ENCODE data around the gene CYP27C1.
A peak's percentile ranks its signal among the peaks of the same experiment; 100 is the strongest.

The CYP27C1 gene

GRCh38 chr2:127187081-127187775 lies 32.9 kb downstream of the CYP27C1 start:
- no peaks in the 10 kb centered on the region for H3K9me3 ChIP-seq (ENCODE audit: insufficient read depth, low read depth, low read length)
- TF ChIP-seq EZH2phosphoT487 (IDR thresholded peaks at IDR 0.05; ENCODE audit: borderline replicate concordance) = no peak
- TF ChIP-seq, protein P1, sequence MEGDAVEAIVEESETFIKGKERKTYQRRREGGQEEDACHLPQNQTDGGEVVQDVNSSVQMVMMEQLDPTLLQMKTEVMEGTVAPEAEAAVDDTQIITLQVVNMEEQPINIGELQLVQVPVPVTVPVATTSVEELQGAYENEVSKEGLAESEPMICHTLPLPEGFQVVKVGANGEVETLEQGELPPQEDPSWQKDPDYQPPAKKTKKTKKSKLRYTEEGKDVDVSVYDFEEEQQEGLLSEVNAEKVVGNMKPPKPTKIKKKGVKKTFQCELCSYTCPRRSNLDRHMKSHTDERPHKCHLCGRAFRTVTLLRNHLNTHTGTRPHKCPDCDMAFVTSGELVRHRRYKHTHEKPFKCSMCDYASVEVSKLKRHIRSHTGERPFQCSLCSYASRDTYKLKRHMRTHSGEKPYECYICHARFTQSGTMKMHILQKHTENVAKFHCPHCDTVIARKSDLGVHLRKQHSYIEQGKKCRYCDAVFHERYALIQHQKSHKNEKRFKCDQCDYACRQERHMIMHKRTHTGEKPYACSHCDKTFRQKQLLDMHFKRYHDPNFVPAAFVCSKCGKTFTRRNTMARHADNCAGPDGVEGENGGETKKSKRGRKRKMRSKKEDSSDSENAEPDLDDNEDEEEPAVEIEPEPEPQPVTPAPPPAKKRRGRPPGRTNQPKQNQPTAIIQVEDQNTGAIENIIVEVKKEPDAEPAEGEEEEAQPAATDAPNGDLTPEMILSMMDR (conservative IDR thresholded peaks at IDR 0.05; ENCODE audit: low read length) = no peak
- H3K27me3 ChIP-seq (ENCODE audit: insufficient read depth, low read length, poor library complexity, severe bottlenecking) = no peaks in the 10 kb centered on the region

DNA sequence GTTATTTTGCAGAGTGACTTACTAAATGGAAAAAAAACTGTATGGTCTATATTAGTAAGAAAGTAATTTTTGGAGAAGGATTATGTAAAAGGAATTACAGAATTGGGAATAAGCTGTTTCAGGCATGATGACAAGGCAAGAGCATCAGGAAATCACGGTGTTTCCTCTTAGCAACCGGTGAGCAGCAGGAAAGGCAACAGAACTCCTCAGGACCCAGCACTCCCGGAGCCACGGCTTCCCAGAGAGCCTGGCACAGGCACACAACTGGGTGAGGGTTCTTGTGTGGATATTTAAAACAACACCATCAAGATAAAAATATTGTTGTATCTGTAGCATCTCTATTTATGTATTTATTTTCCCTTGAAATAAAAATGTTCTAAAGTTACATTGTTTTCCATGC lies 34.4 kb downstream of the CYP27C1 start:
- TF ChIP-seq, protein P1 (conservative IDR thresholded peaks at IDR 0.05; ENCODE audit: low read length) = no peak
- TF ChIP-seq EZH2phosphoT487 (IDR thresholded peaks at IDR 0.05; ENCODE audit: borderline replicate concordance) = no peak
- H2AFZ ChIP-seq (ENCODE audit: low read length) = no peak overlapping the region
- no peaks in the 10 kb centered on the region for H3K9me3 ChIP-seq (ENCODE audit: insufficient read depth, low read depth, low read length)
- no peaks in the 10 kb centered on the region for H3K79me2 ChIP-seq (ENCODE audit: insufficient read depth, low read length)
- no peaks in the 10 kb centered on the region for H3K9me2 ChIP-seq (replicated peaks; ENCODE audit: low read depth, low read length)
- H3K4me2 ChIP-seq (ENCODE audit: low read depth, low read length, poor library complexity, severe bottlenecking) = no peak overlapping the region
- no peaks in the 10 kb centered on the region for H4K20me1 ChIP-seq (ENCODE audit: insufficient read depth, low read length, poor library complexity, severe bottlenecking)
- H3F3A ChIP-seq (ENCODE audit: low read depth) = no peaks in the 10 kb centered on the region; the same call in 1 of the 2 replicates
- no peaks in the 10 kb centered on the region for H3K4me1 ChIP-seq (ENCODE audit: insufficient read depth, low read length, poor library complexity, severe bottlenecking)
- no peak overlapping the region for H3K9ac ChIP-seq (ENCODE audit: low read depth, low read length, poor library complexity, severe bottlenecking)
- H3K36me3 ChIP-seq (ENCODE audit: insufficient read depth, low read length) = no peaks in the 10 kb centered on the region
- H3K27me3 ChIP-seq (ENCODE audit: insufficient read depth, low read length, poor library complexity, severe bottlenecking) = no peaks in the 10 kb centered on the region
- no peak overlapping the region for H3K4me3 ChIP-seq (ENCODE audit: low read length, poor library complexity, severe bottlenecking)

More at GRCh38 chr2:127187081-127187775, 32.9 kb downstream of the CYP27C1 start:
- Histone ChIP-seq H3K9me2 (replicated peaks; ENCODE audit: low read depth, low read length) (no peaks in the 10 kb centered on the region), H3K4me3 (ENCODE audit: low read length, poor library complexity, severe bottlenecking) (no peak overlapping the region), H3F3A (ENCODE audit: low read depth) (no peaks in the 10 kb centered on the region), H3K36me3 (ENCODE audit: insufficient read depth, low read length) (no peaks in the 10 kb centered on the region), H4K20me1 (ENCODE audit: insufficient read depth, low read length, poor library complexity, severe bottlenecking) (no peaks in the 10 kb centered on the region), H3K9ac (ENCODE audit: low read depth, low read length, poor library complexity, severe bottlenecking) (no peak overlapping the region), H2AFZ (ENCODE audit: low read length) (no peak overlapping the region), H3K4me2 (ENCODE audit: low read depth, low read length, poor library complexity, severe bottlenecking) (no peak overlapping the region), H3K79me2 (ENCODE audit: insufficient read depth, low read length) (no peaks in the 10 kb centered on the region), H3K4me1 (ENCODE audit: insufficient read depth, low read length, poor library complexity, severe bottlenecking) (no peaks in the 10 kb centered on the region)

GRCh38 chr2:127185093-127185492 lies 35.0 kb downstream of the CYP27C1 start:
- Histone ChIP-seq H3K9me2 (replicated peaks; ENCODE audit: low read depth, low read length) (no peaks in the 10 kb centered on the region), H3K9me3 (ENCODE audit: insufficient read depth, low read depth, low read length) (no peaks in the 10 kb centered on the region), H3K36me3 (ENCODE audit: insufficient read depth, low read length) (no peaks in the 10 kb centered on the region), H3K27me3 (ENCODE audit: insufficient read depth, low read length, poor library complexity, severe bottlenecking) (no peaks in the 10 kb centered on the region), H2AFZ (ENCODE audit: low read length) (no peak overlapping the region), H3K4me2 (ENCODE audit: low read depth, low read length, poor library complexity, severe bottlenecking) (no peak overlapping the region), H3K4me1 (ENCODE audit: insufficient read depth, low read length, poor library complexity, severe bottlenecking) (no peaks in the 10 kb centered on the region), H3K9ac (ENCODE audit: low read depth, low read length, poor library complexity, severe bottlenecking) (no peak overlapping the region), H3F3A (ENCODE audit: low read depth) (no peaks in the 10 kb centered on the region; the same call in 1 of the 2 replicates), H3K4me3 (ENCODE audit: low read length, poor library complexity, severe bottlenecking) (no peak overlapping the region), H4K20me1 (ENCODE audit: insufficient read depth, low read length, poor library complexity, severe bottlenecking) (no peaks in the 10 kb centered on the region), H3K79me2 (ENCODE audit: insufficient read depth, low read length) (no peaks in the 10 kb centered on the region)
- no peak for TF ChIP-seq EZH2phosphoT487 (IDR thresholded peaks at IDR 0.05; ENCODE audit: borderline replicate concordance)
- TF ChIP-seq, protein P1 (conservative IDR thresholded peaks at IDR 0.05; ENCODE audit: low read length) = 0 out of 2 replicates have a peak, but pooled peaks have one; percentile 13
